ENCODE measurements around the gene NKRF. TPM values are rescaled to one million over a fixed set of nuclear protein-coding genes. Genes with fewer than 3 reads are reported as not detected.

Gene NKRF
- total RNA-seq, 4 donors from 2014 or later: 8.9 to 16.6 (median 10.4) TPM

DNA sequence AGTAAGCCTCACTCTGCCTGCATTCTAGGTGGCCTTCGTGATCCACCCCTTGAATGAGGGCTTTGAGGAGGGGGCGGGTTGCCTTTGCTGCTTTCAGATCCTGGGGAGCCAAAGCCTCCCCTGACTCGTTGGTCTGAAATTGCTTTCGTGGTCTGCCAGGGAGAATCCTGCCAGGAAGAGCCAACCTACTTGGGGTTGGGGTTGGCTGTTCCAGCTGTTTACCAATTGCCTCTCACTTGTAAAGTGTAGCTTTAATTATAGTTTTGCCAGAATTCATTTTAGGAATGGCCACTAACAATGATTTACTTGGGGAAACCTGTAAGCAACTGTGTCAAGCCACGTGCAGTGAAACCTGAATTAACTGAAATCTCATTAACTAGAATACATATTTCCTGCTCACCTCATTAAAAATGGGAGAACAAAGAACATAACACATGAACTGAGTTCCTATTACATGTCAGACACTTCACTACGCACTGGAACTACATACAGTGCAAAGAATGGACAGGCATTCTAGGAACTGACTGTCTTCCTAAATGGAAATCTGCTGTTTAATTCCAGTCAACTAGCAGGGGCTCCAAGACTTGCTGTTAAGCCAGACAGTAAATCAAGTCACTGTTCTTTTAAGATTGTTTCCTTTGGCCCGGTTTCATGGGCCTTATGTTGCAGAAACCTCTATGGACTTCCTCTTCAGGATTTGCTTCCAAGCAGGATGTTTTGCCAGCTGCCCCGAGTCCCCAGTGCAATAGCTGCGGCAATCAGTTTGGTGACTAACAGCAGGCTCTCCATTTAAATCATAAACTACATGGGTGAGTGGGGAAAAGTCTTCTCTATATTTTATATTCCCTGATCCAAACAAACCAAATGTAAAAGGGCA, 16.4 kb upstream of the NKRF start:
- no peak for DNase-seq (ENCODE audit: low spot score in 2 of 2)
- intact Hi-C loops (cut with DNase I; ENCODE audit: low total_unique reads): no loop called here
- TF ChIP-seq POLR2A (IDR thresholded peaks at IDR 0.05): no peak
- TF ChIP-seq, protein P1, sequence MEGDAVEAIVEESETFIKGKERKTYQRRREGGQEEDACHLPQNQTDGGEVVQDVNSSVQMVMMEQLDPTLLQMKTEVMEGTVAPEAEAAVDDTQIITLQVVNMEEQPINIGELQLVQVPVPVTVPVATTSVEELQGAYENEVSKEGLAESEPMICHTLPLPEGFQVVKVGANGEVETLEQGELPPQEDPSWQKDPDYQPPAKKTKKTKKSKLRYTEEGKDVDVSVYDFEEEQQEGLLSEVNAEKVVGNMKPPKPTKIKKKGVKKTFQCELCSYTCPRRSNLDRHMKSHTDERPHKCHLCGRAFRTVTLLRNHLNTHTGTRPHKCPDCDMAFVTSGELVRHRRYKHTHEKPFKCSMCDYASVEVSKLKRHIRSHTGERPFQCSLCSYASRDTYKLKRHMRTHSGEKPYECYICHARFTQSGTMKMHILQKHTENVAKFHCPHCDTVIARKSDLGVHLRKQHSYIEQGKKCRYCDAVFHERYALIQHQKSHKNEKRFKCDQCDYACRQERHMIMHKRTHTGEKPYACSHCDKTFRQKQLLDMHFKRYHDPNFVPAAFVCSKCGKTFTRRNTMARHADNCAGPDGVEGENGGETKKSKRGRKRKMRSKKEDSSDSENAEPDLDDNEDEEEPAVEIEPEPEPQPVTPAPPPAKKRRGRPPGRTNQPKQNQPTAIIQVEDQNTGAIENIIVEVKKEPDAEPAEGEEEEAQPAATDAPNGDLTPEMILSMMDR (IDR thresholded peaks at IDR 0.05): no peak
- WGBS, 2 donors: 53 to 54% methylated on average over 9 of the region's 9 CpGs
- H3K4me3 ChIP-seq (ENCODE audit: low read depth, poor library complexity, severe bottlenecking): no peak overlapping the region

DNA sequence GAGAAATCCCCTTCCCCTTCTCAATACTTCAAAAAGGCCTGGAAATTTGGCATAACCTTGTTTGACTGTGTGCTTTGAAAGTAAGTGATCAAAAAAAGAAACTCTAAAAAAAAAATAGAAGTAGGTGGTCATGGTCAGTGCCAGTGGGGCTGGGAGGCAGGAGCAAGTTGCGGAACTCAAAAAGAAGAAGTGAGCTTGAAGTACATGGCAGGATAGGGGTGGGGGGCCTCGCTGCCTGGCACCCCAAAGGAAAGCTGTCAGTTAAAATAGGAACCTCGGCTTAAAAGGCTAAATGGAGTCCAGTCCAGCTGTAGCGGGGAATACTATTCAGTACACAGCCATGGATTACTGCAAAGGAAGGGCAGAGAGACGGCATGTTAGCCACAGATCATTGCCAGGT, 12.2 kb upstream of the NKRF start:
- H3K4me3 ChIP-seq (ENCODE audit: low read depth, poor library complexity, severe bottlenecking): no peak overlapping the region
- WGBS, 2 donors: 78 to 96% methylated on average over 5 of the region's 5 CpGs
- no peak for TF ChIP-seq POLR2A (IDR thresholded peaks at IDR 0.05)
- TF ChIP-seq, protein P1 (IDR thresholded peaks at IDR 0.05): no peak
- intact Hi-C loops (cut with DNase I; ENCODE audit: low total_unique reads): no loop called here
- DNase-seq (ENCODE audit: low spot score in 2 of 2): no peak

DNA sequence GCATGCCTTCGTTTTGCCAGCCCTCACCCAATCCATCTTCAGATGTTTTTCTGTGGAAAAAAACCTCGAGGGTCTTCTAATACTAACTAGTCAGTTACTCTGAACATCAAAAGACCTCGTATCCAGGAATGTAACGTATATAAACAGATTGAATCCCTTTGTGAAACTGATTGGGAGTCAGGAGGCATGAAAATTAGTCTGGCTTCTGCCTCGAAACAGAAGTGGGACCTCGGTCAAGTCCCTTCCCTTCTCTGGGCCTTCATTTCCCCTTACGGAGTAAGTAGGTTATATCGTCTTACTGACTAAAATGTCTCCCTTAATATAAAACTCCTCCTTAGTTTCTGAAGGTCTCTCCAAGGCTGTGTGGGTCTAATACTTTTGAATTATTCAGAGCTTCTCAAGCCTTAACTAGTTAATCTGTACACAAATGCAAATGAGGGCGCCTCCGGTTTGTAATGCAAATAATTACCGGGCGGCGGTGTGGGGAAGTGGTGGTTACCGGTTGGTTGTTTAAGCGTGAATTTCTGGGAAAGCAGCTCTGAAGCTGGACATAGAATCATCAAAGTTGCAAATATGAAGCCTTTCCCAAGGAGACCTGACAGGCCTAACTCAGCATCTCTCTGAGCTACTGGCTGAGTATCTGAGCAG, 11.4 kb upstream of the NKRF start:
- no peak overlapping the region for H3K4me3 ChIP-seq (ENCODE audit: low read depth, poor library complexity, severe bottlenecking)
- 55 to 65% methylated on average over 15 of the region's 15 CpGs for WGBS, 2 donors
- peak in 1 of 2 donors; percentile 82 for DNase-seq (ENCODE audit: low spot score in 2 of 2)
- TF ChIP-seq, protein P1 (IDR thresholded peaks at IDR 0.05): no peak
- no peak for TF ChIP-seq POLR2A (IDR thresholded peaks at IDR 0.05)
- intact Hi-C loops (cut with DNase I; ENCODE audit: low total_unique reads): no loop called here

DNA sequence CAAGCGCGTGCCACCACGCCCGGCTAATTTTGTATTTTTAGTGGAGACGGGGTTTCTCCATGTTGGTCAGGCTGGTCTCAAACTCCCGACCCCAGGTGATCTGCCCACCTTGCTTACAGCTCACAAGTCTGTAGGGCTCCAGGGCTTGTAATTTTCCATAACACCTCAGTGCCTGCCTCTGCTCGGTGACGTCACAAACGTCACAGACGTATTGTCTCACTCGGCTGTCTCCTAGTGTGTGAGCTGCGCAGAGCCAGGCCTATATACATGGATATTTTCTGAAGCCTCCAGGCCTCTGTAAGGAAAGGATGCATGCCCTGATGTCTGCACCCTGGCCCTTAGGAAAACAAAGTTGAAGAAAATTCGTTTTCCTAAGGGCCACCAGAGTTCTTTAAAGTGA, 8.6 kb upstream of the NKRF start:
- no peak for DNase-seq (ENCODE audit: low spot score in 2 of 2)
- no peak for TF ChIP-seq POLR2A (IDR thresholded peaks at IDR 0.05)
- TF ChIP-seq, protein P1 (IDR thresholded peaks at IDR 0.05): no peak
- H3K4me3 ChIP-seq (ENCODE audit: low read depth, poor library complexity, severe bottlenecking): no peak overlapping the region
- intact Hi-C loops (cut with DNase I; ENCODE audit: low total_unique reads): no loop called here
- 77 to 88% methylated on average over 11 to 13 of the region's 13 CpGs for WGBS, 2 donors

DNA sequence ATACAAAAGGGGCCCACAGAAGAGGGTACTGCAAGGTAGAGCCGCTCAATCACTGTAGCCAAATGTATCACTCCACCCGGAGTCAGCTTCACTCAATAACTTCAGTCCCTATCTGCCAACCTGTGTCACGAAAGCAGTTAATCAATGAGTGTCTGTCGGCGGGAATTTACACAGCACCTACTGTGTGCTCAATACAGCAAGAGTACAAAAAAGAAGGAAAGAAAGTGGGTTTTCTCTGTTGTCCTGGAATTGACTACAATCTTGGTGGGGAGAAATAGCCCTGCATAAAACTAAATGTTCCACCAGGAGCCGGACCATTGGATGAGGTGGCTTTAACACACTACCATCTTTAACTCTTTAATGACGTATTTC, 780 bp upstream of the NKRF start:
- TF ChIP-seq, protein P1 (IDR thresholded peaks at IDR 0.05): no peak
- TF ChIP-seq POLR2A (IDR thresholded peaks at IDR 0.05): no peak
- DNase-seq (ENCODE audit: low spot score in 2 of 2): no peak
- no peak overlapping the region for H3K4me3 ChIP-seq (ENCODE audit: low read depth, poor library complexity, severe bottlenecking)
- WGBS, 2 donors: 28 to 58% methylated on average over 7 of the region's 7 CpGs
- intact Hi-C loops (cut with DNase I; ENCODE audit: low total_unique reads): no loop called here
